SK-N-SH (cell line): Measurements from ENCODE around the gene ITFG1. TPM values are rescaled to one million over a fixed set of nuclear protein-coding genes. Genes with fewer than 3 reads are reported as not detected.

Experiments used
- CTCF ChIA-PET: fragments of 300-600, 350-600 bp; formaldehyde crosslinking; extraction: SDS; loops from one replicate; lab custom pipeline; 2021; lab: Yijun Ruan, JAX
- POLR2A ChIA-PET: fragments of 350-600 bp; sonication (Branson Sonifier 250); formaldehyde crosslinking; extraction: SDS; loops from one replicate; lab custom pipeline; 2020; ENCODE audit warnings: antibody characterized with exemption, inconsistent platforms; lab: Yijun Ruan, JAX
- DNase-seq: peaks from one replicate; pipeline ENCODE4 v3.0.0; 2012
- H2AFZ ChIP-seq: fragments of 200-600 bp; sonication (generic); 2 replicates; pipeline ENCODE4 v1.8.1; 2016; ENCODE audit warnings: antibody characterized with exemption, mild to moderate bottlenecking, low read depth
- H3F3A ChIP-seq: fragments of 200-600 bp; sonication (generic); replicated peaks from 2 replicates; pipeline ENCODE3; 2016; ENCODE audit warnings: antibody characterized with exemption, mild to moderate bottlenecking; ENCODE audit not compliant: insufficient read depth
- H3K27ac ChIP-seq, 2 experiments: fragments of 200-500 bp in 1 of 2; fragments of 200-600 bp in 1 of 2; sonication (Bioruptor generic) in 1 of 2; sonication (generic), shearing (Covaris generic) in 1 of 2; 2 replicates each; pipeline versions ENCODE4 v1.5.1 to v1.6.1; 2014 to 2016; ENCODE audit warnings: low read depth in 2 of 2, inconsistent platforms in 1 of 2, low read length in 1 of 2, mild to moderate bottlenecking in 1 of 2, mixed read lengths in 1 of 2
- H3K27me3 ChIP-seq: fragments of 200-600 bp; sonication (generic), shearing (Covaris generic); 2 replicates; pipeline ENCODE4 v1.6.1; 2016; ENCODE audit warnings: mixed run types; ENCODE audit not compliant: insufficient read depth
- H3K36me3 ChIP-seq, 2 experiments: fragments of 200-500 bp in 1 of 2; fragments of 200-600 bp in 1 of 2; sonication (Bioruptor generic) in 1 of 2; sonication (generic) in 1 of 2; replicated peaks in 1 of 2; 2 replicates each; pipeline versions ENCODE3 to v1.5.1; 2014 to 2016; ENCODE audit warnings: low read length in 1 of 2, mild to moderate bottlenecking in 1 of 2; ENCODE audit not compliant: insufficient read depth in 2 of 2, control insufficient read depth in 1 of 2
- H3K4me1 ChIP-seq, 2 experiments: fragments of 200-500 bp in 1 of 2; fragments of 200-600 bp in 1 of 2; sonication (Bioruptor generic) in 1 of 2; sonication (generic), shearing (Covaris generic) in 1 of 2; 2 replicates each; pipeline versions ENCODE4 v1.5.1 to v1.6.1; 2014 to 2016; ENCODE audit warnings: low read depth in 1 of 2, low read length in 1 of 2, mixed run types in 1 of 2; ENCODE audit not compliant: insufficient read depth in 2 of 2, control insufficient read depth in 1 of 2
- H3K4me2 ChIP-seq: fragments of 200-600 bp; sonication (generic), shearing (Covaris generic); 2 replicates; pipeline ENCODE4 v1.6.1; 2017; ENCODE audit warnings: mixed run types
- H3K4me3 ChIP-seq, 2 experiments: fragments of 200-500 bp in 1 of 2; fragments of 200-600 bp in 1 of 2; sonication (Bioruptor generic) in 1 of 2; sonication (generic), shearing (Covaris generic) in 1 of 2; 2 replicates each; pipeline versions ENCODE4 v1.5.1 to v1.8.1; 2014 to 2016; ENCODE audit warnings: low read depth in 2 of 2, inconsistent platforms in 1 of 2, low read length in 1 of 2, mild to moderate bottlenecking in 1 of 2, mixed read lengths in 1 of 2, moderate library complexity in 1 of 2
- H3K79me2 ChIP-seq: fragments of 200-600 bp; sonication (generic); 2 replicates; pipeline ENCODE4 v1.8.1; 2017; ENCODE audit warnings: mild to moderate bottlenecking; ENCODE audit not compliant: insufficient read depth
- H3K9ac ChIP-seq: fragments of 200-600 bp; sonication (generic); 2 replicates; pipeline ENCODE4 v1.6.1; 2017; ENCODE audit warnings: mixed run types
- H3K9me2 ChIP-seq: fragments of 200-600 bp; sonication (generic); 2 replicates; pipeline ENCODE4 v1.6.1; 2017; ENCODE audit warnings: mixed run types
- H3K9me3 ChIP-seq: fragments of 200-600 bp; sonication (generic); 2 replicates; pipeline ENCODE4 v1.6.1; 2017; ENCODE audit warnings: mixed run types, mild to moderate bottlenecking, moderate library complexity
- H4K20me1 ChIP-seq: fragments of 200-600 bp; sonication (generic); 2 replicates; pipeline ENCODE4 v1.6.1; 2017; ENCODE audit warnings: mild to moderate bottlenecking, mixed run types; ENCODE audit not compliant: insufficient read depth
- EP300 ChIP-seq, 2 experiments: IDR thresholded peaks; 2 replicates each; pipeline versions ENCODE4 v1.4.0 to v1.6.1; 2012; ENCODE audit warnings: borderline replicate concordance in 1 of 2, low read depth in 1 of 2, low read length in 1 of 2
- FOXJ3 ChIP-seq: sonication (generic); formaldehyde crosslinking; IDR thresholded peaks from 2 replicates; pipeline ENCODE4 v1.5.1; 2020; ENCODE audit warnings: mild to moderate bottlenecking, missing genetic modification reagents
- FOXM1 ChIP-seq: IDR thresholded peaks from 2 replicates; pipeline ENCODE4 v1.4.0; 2012; ENCODE audit warnings: low read depth, mild to moderate bottlenecking
- MEF2A ChIP-seq: IDR thresholded peaks from 2 replicates; pipeline ENCODE4 v1.4.0; 2012; ENCODE audit warnings: low read depth, borderline replicate concordance
- NFIC ChIP-seq: IDR thresholded peaks from 2 replicates; pipeline ENCODE4 v1.4.0; 2012; ENCODE audit warnings: borderline replicate concordance
- NRF1 ChIP-seq: IDR thresholded peaks from 2 replicates; pipeline ENCODE4 v1.6.1; 2012; ENCODE audit warnings: low read depth, mild to moderate bottlenecking, low read length
- PBX3 ChIP-seq: IDR thresholded peaks from 2 replicates; pipeline ENCODE4; 2012
- POLR2AphosphoS5 ChIP-seq: IDR thresholded peaks from 2 replicates; pipeline ENCODE4 v1.6.1; 2012; ENCODE audit warnings: low read depth, low read length
- RAD21 ChIP-seq: IDR thresholded peaks from 2 replicates; pipeline ENCODE4 v1.6.1; 2012; ENCODE audit warnings: mild to moderate bottlenecking, low read length
- REST ChIP-seq: IDR thresholded peaks from 2 replicates; pipeline ENCODE4 v1.6.1; 2012; ENCODE audit warnings: mild to moderate bottlenecking, low read depth, low read length, moderate library complexity
- SIN3A ChIP-seq: IDR thresholded peaks from 2 replicates; pipeline ENCODE4 v1.6.1; 2012; ENCODE audit warnings: low read depth, mild to moderate bottlenecking, low read length, moderate library complexity, borderline replicate concordance
- USF1 ChIP-seq: IDR thresholded peaks from 2 replicates; pipeline ENCODE4 v1.4.0; 2012; ENCODE audit warnings: low read depth, borderline replicate concordance
- USF2 ChIP-seq: fragments of 150-350 bp; IDR thresholded peaks from 2 replicates; pipeline ENCODE4 v1.6.1; 2017; ENCODE audit warnings: antibody characterized with exemption, low read length, low read depth, borderline replicate concordance
- WGBS: methylation state at CpG from one replicate; pipeline ENCODE4 v1.1.6; 2017; ENCODE audit warnings: low lambda C conversion rate; 5-methylcytosine and 5-hydroxymethylcytosine counted together
- polyA plus RNA-seq, 3 experiments: library from polyadenylated mRNA; depleted of rRNA; stranded (reverse); fragments of >200 nt; gene quantifications; 2 replicates each; pipeline ENCODE4 v1.2.3, GENCODE V29; 2012

Gene ITFG1
- polyA plus RNA-seq, 1 of the 3 experiments (the other 2 are of a cell fraction): 48.6 TPM

GRCh38 chr16:47377154-47377553 lies 83.7 kb downstream of the ITFG1 start (continued):
- no peak for TF ChIP-seq SIN3A
- no peak for TF ChIP-seq REST
- TF ChIP-seq FOXM1: no peak
- TF ChIP-seq MEF2A: no peak

GRCh38 chr16:47375423-47375822 lies 85.4 kb downstream of the ITFG1 start:
- Histone ChIP-seq H3K79me2 (no peaks in the 10 kb centered on the region), H3K4me2 (no peak overlapping the region), H3K9ac (no peak overlapping the region), H3K36me3 (peaks cover 8 to 17% of the 10 kb centered on the region in 2 experiments), H2AFZ (no peak overlapping the region)
- TF ChIP-seq FOXM1 (no peak), PBX3 (no peak), POLR2AphosphoS5 (no peak), USF2 (no peak), NRF1 (no peak), USF1 (no peak), RAD21 (no peak), EP300 (IDR thresholded peaks at IDR 0.05; ENCODE audit: borderline replicate concordance in 1 of 2, low read depth in 1 of 2, low read length in 1 of 2) (no peak), FOXJ3 (CRISPR knock-in tag) (no peak), NFIC (no peak), REST (no peak)
- TF ChIP-seq, all 33 proteins: peak for 0
- Histone ChIP-seq H3K9me3 (no peaks in the 10 kb centered on the region), H3F3A (no peaks in the 10 kb centered on the region), H4K20me1 (no peaks in the 10 kb centered on the region), H3K9me2 (no peaks in the 10 kb centered on the region), H3K4me3 (no peak overlapping the region), H3K27me3 (no peaks in the 10 kb centered on the region), H3K27ac (no peak overlapping the region), H3K4me1 (peaks cover 0 to 3% of the 10 kb centered on the region in 2 experiments; a peak in 1 of 4 replicates)
- 96% methylated on average over 1 of the region's 1 CpG for WGBS
- ChIA-PET CTCF (no interaction called here), POLR2A (no interaction called here)
- DNase-seq: no peak
